Gastrocnemius medialis (tissue), 4 donors: Measurements from ENCODE around the gene PCDHA6.

Source experiments
- POLR2A ChIP-seq, 2 donors: fragments of 450-650 bp; IDR thresholded peaks; one replicate each; pipeline ENCODE4 v1.6.1; 2017; ENCODE audit warnings: antibody characterized with exemption in 2 of 2, mild to moderate bottlenecking in 2 of 2, moderate library complexity in 2 of 2
- TF ChIP-seq, protein P1 (sequence below), 5 experiments: fragments of 450-650 bp in 3 of 5; fragments of 200-600 bp in 2 of 5; sonication (generic) in 2 of 5; IDR thresholded peaks in 4 of 5; conservative IDR thresholded peaks in 1 of 5; 1 replicate in 4 of 5; 2 replicates in 1 of 5; pipeline ENCODE4 v1.5.1; 2016 to 2019; ENCODE audit warnings: antibody characterized with exemption in 5 of 5, mild to moderate bottlenecking in 3 of 5, moderate library complexity in 3 of 5

DNA sequence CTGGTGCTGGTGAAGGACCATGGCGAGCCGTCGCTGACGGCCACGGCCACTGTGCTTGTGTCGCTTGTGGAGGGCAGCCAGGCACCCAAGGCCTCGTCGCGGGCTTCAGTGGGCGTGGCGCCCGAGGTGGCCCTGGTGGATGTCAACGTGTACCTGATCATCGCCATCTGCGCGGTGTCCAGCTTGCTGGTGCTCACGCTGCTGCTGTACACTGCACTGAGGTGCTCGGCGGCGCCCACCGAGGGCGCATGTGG, 30.2 kb downstream of the PCDHA6 start:
- TF ChIP-seq, protein P1, sequence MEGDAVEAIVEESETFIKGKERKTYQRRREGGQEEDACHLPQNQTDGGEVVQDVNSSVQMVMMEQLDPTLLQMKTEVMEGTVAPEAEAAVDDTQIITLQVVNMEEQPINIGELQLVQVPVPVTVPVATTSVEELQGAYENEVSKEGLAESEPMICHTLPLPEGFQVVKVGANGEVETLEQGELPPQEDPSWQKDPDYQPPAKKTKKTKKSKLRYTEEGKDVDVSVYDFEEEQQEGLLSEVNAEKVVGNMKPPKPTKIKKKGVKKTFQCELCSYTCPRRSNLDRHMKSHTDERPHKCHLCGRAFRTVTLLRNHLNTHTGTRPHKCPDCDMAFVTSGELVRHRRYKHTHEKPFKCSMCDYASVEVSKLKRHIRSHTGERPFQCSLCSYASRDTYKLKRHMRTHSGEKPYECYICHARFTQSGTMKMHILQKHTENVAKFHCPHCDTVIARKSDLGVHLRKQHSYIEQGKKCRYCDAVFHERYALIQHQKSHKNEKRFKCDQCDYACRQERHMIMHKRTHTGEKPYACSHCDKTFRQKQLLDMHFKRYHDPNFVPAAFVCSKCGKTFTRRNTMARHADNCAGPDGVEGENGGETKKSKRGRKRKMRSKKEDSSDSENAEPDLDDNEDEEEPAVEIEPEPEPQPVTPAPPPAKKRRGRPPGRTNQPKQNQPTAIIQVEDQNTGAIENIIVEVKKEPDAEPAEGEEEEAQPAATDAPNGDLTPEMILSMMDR (IDR thresholded peaks at IDR 0.05 in 4 of 5, conservative IDR thresholded peaks at IDR 0.05 in 1 of 5), result no peak
- no peak for TF ChIP-seq POLR2A (IDR thresholded peaks at IDR 0.05)
